Neural cell (in vitro differentiated cells): ENCODE data around the gene KCNIP3.

ENCODE experiments used
- CTCF ChIP-seq: fragments of 450-650 bp; IDR thresholded peaks from 2 replicates; pipeline ENCODE4 v1.5.1; 2014; ENCODE audit warnings: antibody characterized with exemption, mild to moderate bottlenecking, moderate library complexity; ENCODE audit not compliant: poor library complexity, severe bottlenecking
- EP300 ChIP-seq: fragments of 450-650 bp; conservative IDR thresholded peaks from 2 replicates; pipeline ENCODE4 v1.6.1; 2014; ENCODE audit warnings: antibody characterized with exemption, mild to moderate bottlenecking, moderate library complexity; ENCODE audit not compliant: poor library complexity, severe bottlenecking
- EZH2 ChIP-seq: fragments of 200-600, 300-800 bp; shearing (Covaris generic), sonication (generic); IDR thresholded peaks from 2 replicates; pipeline ENCODE4 v1.6.1; 2014; ENCODE audit warnings: antibody characterized with exemption, low read length, borderline replicate concordance, mild to moderate bottlenecking; ENCODE audit not compliant: insufficient read depth, poor library complexity, severe bottlenecking
- MXI1 ChIP-seq: fragments of 450-650 bp; conservative IDR thresholded peaks from 2 replicates; pipeline ENCODE4 v1.6.1; 2014; ENCODE audit warnings: antibody characterized with exemption, mild to moderate bottlenecking; ENCODE audit not compliant: poor library complexity, severe bottlenecking
- POLR2AphosphoS5 ChIP-seq: IDR thresholded peaks from 2 replicates; pipeline ENCODE4 v1.6.1; 2012
- RAD21 ChIP-seq: fragments of 450-650 bp; conservative IDR thresholded peaks from 2 replicates; pipeline ENCODE4 v1.6.1; 2014; ENCODE audit warnings: antibody characterized with exemption, mild to moderate bottlenecking, moderate library complexity
- REST ChIP-seq: IDR thresholded peaks from 2 replicates; pipeline ENCODE4 v1.6.1; 2012; ENCODE audit warnings: borderline replicate concordance
- TAF1 ChIP-seq: IDR thresholded peaks from 2 replicates; pipeline ENCODE4 v1.6.1; 2012; ENCODE audit warnings: low read depth

GRCh38 chr2:95328358-95329125 is 31.4 kb downstream of the KCNIP3 start:
- TF ChIP-seq CTCF (no peak), EZH2 (no peak), POLR2AphosphoS5 (no peak), REST (no peak), EP300 (no peak), RAD21 (no peak), MXI1 (no peak), TAF1 (no peak)
